GM12872 (cell line): ENCODE results near the gene OLFM2.

Experiments used
- TF ChIP-seq, protein P1 (sequence below): IDR thresholded peaks from 3 replicates; pipeline ENCODE4 v1.5.1; 2011; ENCODE audit warnings: low read depth, mild to moderate bottlenecking, low read length, moderate library complexity; ENCODE audit not compliant: insufficient read depth

OLFM2 gene

DNA sequence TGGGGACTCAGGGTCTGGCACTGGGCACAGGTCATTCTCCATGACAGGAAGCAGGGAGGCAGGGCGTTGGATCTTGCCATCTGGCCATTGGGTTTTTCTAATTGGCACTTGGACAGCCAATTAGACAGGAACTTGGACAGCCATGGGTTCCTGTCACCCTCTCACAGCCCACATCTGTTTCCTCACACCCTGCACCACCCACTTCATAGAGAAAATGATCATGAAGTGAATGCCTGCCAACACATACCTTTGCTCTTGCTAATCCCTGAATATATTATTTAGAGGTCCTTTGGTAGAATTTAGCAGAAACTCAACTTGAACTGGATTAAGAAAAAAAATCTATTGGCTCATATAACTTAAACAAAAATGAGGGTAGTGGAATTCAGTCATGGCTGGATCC is 4.9 kb upstream of the OLFM2 start:
- TF ChIP-seq, protein P1, sequence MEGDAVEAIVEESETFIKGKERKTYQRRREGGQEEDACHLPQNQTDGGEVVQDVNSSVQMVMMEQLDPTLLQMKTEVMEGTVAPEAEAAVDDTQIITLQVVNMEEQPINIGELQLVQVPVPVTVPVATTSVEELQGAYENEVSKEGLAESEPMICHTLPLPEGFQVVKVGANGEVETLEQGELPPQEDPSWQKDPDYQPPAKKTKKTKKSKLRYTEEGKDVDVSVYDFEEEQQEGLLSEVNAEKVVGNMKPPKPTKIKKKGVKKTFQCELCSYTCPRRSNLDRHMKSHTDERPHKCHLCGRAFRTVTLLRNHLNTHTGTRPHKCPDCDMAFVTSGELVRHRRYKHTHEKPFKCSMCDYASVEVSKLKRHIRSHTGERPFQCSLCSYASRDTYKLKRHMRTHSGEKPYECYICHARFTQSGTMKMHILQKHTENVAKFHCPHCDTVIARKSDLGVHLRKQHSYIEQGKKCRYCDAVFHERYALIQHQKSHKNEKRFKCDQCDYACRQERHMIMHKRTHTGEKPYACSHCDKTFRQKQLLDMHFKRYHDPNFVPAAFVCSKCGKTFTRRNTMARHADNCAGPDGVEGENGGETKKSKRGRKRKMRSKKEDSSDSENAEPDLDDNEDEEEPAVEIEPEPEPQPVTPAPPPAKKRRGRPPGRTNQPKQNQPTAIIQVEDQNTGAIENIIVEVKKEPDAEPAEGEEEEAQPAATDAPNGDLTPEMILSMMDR = no peak

DNA sequence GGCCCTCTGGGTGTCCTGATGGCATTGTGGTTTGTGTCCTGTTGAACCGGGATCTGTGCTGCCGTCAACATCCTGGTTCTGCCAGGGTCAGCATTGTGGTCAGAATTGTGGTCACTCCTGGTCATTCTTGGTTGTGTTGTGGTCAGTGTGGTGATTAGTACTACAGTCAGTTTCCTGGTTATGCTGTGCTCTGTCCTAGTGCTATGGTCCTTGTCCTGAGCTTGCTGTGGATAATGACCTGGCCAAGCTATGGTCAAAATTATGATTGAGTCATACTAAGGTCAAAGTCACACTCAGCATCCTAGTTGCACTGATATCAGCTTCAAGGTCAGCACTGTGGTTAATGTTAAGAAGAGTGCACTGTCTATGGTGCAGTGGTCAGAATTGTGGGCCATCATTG is 4.5 kb upstream of the OLFM2 start:
- TF ChIP-seq, protein P1 = no peak

- TF ChIP-seq, protein P1 = no peak
These were observed 3.1 kb upstream of the OLFM2 start for GRCh38 chr19:9939301-9939913.

DNA sequence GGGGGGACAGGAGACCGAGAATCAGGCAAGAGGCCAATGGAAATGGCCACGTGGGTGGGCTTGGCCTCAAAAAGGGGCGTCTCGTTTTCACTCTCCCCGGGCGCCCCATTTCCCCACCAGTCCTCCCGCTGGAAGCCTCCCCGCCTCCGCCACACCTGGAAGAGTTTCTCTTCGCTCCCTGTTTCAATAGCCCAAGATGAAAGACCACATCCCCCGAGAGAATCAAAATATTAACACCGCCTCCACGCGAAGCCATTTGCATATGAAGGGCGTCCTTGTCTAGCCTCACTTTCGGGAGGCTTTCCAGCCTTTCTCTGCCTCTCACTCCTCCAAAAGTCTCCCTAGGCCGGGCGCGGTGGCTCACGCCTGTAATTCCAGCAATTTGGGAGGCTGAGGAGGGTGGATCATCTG is 691 bp upstream of the OLFM2 start:
- TF ChIP-seq, protein P1 = no peak

DNA sequence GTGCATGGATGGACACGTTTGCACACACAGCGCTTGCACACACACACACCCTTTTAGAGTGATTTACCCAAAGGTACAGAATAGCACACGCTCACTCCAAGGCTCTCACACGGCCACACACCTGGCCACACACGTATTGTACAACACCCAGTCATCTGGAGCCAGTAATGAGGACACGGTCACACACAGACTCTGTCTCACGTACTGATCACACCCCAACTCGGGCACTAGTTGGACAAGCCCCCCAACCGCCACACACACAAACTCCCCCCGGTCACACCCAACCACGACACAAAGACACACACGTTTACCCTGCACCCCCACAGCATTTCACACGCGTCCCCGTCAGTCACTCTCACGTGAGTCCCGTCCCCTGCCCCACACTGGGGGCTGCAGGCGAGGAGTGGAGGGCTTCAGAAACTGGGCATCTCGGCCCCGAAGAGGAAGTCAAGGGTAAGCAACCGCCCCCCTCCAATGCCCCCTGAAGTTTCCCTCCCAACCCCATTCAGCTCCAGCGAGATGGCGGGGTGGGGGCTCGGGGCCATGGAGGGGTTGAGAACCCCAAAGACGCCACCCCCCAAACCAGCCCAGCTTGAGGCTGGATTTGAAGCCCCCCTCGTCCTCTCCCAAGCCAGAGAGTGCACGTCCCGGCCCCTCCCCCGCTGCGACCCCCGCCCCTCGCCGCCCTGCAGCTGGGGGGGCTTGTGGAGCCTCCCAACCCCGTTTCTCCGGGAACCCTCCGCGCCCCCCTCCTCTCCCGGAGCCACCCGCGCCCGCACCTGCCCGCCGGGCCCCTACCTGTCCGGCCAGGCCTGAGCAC is 599 bp downstream of the OLFM2 start:
- TF ChIP-seq, protein P1 = no peak

- TF ChIP-seq, protein P1 = peak; percentile 94
These were observed 2.0 kb downstream of the OLFM2 start for GRCh38 chr19:9934132-9934950.

- TF ChIP-seq, protein P1 = no peak
These were observed 3.5 kb downstream of the OLFM2 start for GRCh38 chr19:9932835-9933234.
